ENCODE results near the gene ZNF737. TPM values are rescaled to one million over a fixed set of nuclear protein-coding genes. Genes with fewer than 3 reads are reported as not detected.

The ZNF737 gene
- 3.2 and 8.6 TPM in 2 replicates for total RNA-seq (2014; rRNA removed; shearing (Covaris generic))

DNA sequence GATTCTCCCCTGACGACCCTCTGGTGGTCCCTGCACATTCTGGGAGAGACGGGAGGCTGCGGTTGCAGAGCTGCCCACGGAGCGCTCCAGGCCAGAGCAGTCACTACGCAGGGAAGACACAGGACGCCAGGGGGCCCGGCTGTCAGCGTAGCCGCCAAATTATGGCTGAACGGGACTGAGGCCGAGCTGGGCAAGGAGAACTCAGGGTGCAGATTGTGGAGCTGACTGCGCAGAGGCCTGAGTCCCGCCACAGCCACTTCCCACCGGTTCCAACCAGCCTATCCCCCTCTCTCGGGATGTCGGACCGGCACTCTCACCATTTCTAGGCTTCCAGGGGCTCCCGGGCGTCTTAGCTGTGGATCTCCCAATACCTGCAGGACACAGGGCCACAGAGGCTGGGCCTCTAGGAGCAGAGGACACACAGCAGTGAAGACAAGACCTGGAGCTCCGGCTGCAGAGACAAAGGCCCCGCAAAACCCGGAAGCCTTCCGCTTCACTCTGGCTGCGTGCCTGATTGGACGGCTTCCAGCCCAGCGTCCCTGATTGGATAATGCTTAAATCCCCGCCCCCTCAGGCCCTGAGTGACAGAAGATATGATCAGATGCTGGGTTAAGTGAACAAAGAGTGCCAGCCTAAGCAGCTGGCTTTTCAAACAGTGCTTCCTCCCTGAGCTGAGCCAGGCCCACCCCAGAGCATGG, at the start of gene ZNF737:
Gene ZNF737 (minus strand): TSS at position 461 of the 698 bp plus-strand sequence. CDS start 141 bp downstream, at position 320.

Other genes starting within 250 kb of the ZNF737 start
- gene ZNF626, start 95.8 kb upstream of the ZNF737 start, total RNA-seq (2014; rRNA removed; shearing (Covaris generic)), result 4.1 and 5.3 TPM in 2 replicates
- 1.4 and 2.4 TPM in 2 replicates for gene ZNF66, start 210.5 kb upstream of the ZNF737 start, total RNA-seq (2014; rRNA removed; shearing (Covaris generic))

All from A375 (cell line).